ENCODE data around the gene DISP3.
"Not testable (repeated sequence)": the region's sequence is repeated elsewhere in the genome, so short reads cannot be mapped to it uniquely, and the experiment has no call there.

Gene DISP3

GRCh38 chr1:11580049-11580448 lies 101.1 kb downstream of the DISP3 start:
- DNase-seq, result not testable (repeated sequence)

DNA sequence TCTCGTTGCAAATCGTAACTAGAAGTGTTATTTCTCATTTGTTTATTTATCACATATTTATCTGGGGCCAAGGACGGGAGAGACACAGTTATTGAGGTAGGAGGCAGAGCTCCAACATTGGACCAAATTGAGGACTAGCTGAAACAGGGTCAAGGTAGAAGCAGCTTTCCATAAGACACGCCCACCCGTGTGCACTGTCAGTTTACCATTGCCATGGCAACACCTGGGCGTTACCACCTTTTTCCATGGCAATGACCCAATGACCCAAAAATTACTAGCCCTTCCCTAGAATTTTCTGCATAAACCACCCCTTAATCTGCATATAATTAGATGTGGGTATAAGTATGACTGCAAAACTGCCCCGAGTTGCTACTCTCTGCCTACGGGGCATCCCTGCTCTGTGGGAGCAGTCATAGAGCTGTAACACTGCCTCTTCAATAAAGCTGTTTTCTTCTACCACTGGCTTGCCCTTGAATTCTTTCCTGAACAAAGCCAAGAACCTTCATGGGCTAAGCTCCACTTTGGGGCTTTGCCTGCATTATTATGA lies 102.6 kb downstream of the DISP3 start:
- no peak for DNase-seq

- DNase-seq, result no peak
These were observed 106.4 kb downstream of the DISP3 start for GRCh38 chr1:11585389-11585788.

All from CD4-positive, alpha-beta T cell treated with Interleukin-15 for 1 hour (primary cell).